HG02759 (cell line): ENCODE data around the gene NLN.
"Not testable (repeated sequence)": the region's sequence is repeated elsewhere in the genome, so short reads cannot be mapped to it uniquely, and the experiment has no call there.

Experiments used
- ATAC-seq: cut with Tn5 transposase; IDR thresholded peaks from one replicate; pipeline ENCODE4 v1.9.1; 2021; ENCODE audit warnings: mild to moderate bottlenecking, moderate library complexity; ENCODE audit not compliant: unreplicated experiment

Gene NLN

GRCh38 chr5:65721720-65722574 lies at the start of gene NLN, which contains the start of gene SGTB:
TSS of gene NLN (plus strand) at chr5:65722205. CDS start at chr5:65722374, 169 bp downstream.
TSS of gene SGTB (minus strand) at chr5:65722109. CDS start at chr5:65720807, 1,302 bp downstream.
- ATAC-seq: peak; percentile 93

GRCh38 chr5:65672796-65673195 lies 49.2 kb upstream of the NLN start:
- no peak for ATAC-seq

GRCh38 chr5:65674749-65675148 lies 47.3 kb upstream of the NLN start:
- no peak for ATAC-seq

- not testable (repeated sequence) for ATAC-seq
Observed at GRCh38 chr5:65676056-65676455, 45.9 kb upstream of the NLN start.

GRCh38 chr5:65682148-65682547 lies 39.9 kb upstream of the NLN start:
- ATAC-seq: no peak

- no peak for ATAC-seq
Observed at GRCh38 chr5:65693121-65693520, 28.9 kb upstream of the NLN start.

- ATAC-seq: peak; percentile 62
Observed at GRCh38 chr5:65695162-65695755, 26.7 kb upstream of the NLN start.

GRCh38 chr5:65695896-65696295 lies 26.1 kb upstream of the NLN start:
- ATAC-seq: no peak

- no peak for ATAC-seq
Observed at GRCh38 chr5:65696892-65697291, 25.1 kb upstream of the NLN start.

GRCh38 chr5:65699338-65699737 lies 22.7 kb upstream of the NLN start:
- no peak for ATAC-seq

- ATAC-seq: no peak
Observed at GRCh38 chr5:65702036-65702435, 20.0 kb upstream of the NLN start.

- no peak for ATAC-seq
Observed at GRCh38 chr5:65704621-65705239, 17.3 kb upstream of the NLN start.

- no peak for ATAC-seq
Observed at GRCh38 chr5:65707663-65708062, 14.3 kb upstream of the NLN start.

- no peak for ATAC-seq
Observed at GRCh38 chr5:65708145-65708544, 13.9 kb upstream of the NLN start.

- ATAC-seq: no peak
Observed at GRCh38 chr5:65718576-65719310, 3.3 kb upstream of the NLN start.

- ATAC-seq: peak; percentile 3
Observed at GRCh38 chr5:65721050-65721719, 820 bp upstream of the NLN start.

- no peak for ATAC-seq
Observed at GRCh38 chr5:65722575-65723403, 784 bp downstream of the NLN start.

GRCh38 chr5:65727491-65728156 lies 5.6 kb downstream of the NLN start:
- no peak for ATAC-seq

GRCh38 chr5:65728218-65728617 lies 6.2 kb downstream of the NLN start:
- no peak for ATAC-seq
